AG04450 (cell line): ENCODE results near the gene KCNJ5. TPM values are rescaled to one million over a fixed set of nuclear protein-coding genes. Genes with fewer than 3 reads are reported as not detected.

Source experiments
- CTCF ChIA-PET: fragments of 300-600, 350-600 bp; formaldehyde crosslinking; extraction: SDS; loops from one replicate; lab custom pipeline; 2022; ENCODE audit warnings: antibody characterized with exemption, inconsistent platforms; lab: Charles Lee
- POLR2A ChIA-PET: fragments of 350-600 bp; formaldehyde crosslinking; extraction: SDS; loops from one replicate; lab custom pipeline; 2021; ENCODE audit warnings: antibody characterized with exemption, inconsistent platforms; lab: Yijun Ruan, JAX
- DNase-seq: peaks from one replicate; pipeline ENCODE4 v3.0.0-alpha.2; 2011; ENCODE audit warnings: low read depth, low spot score
- H3K27ac ChIP-seq: one replicate; pipeline ENCODE4 v1.5.1; 2012; ENCODE audit warnings: low read depth, low read length, control low read depth
- H3K27me3 ChIP-seq: one replicate; pipeline ENCODE4 v1.6.0; 2012; ENCODE audit warnings: low read length; ENCODE audit not compliant: control insufficient read depth, insufficient read depth
- H3K4me3 ChIP-seq: 2 replicates; pipeline ENCODE4 v1.5.1; 2011; ENCODE audit warnings: mild to moderate bottlenecking, low read depth, low read length, control low read depth
- H3K9me3 ChIP-seq: 2 replicates; pipeline ENCODE4 v1.5.1; 2012; ENCODE audit warnings: low read length; ENCODE audit not compliant: control insufficient read depth, insufficient read depth
- CTCF ChIP-seq: IDR thresholded peaks from 2 replicates; pipeline ENCODE4 v1.5.1; 2011; ENCODE audit warnings: low read depth, low read length, control low read depth, inconsistent platforms
- polyA plus RNA-seq: library from polyadenylated mRNA; depleted of rRNA; stranded (reverse); fragments of >200 nt; gene quantifications from 2 replicates; pipeline ENCODE4 v1.2.3, GENCODE V29; 2011

KCNJ5 gene
- polyA plus RNA-seq, 1 experiment, result not detected

- ChIA-PET POLR2A (no interaction called here), CTCF (no interaction called here)
- Histone ChIP-seq H3K27me3 (peaks cover 52% of the 10 kb centered on the region), H3K9me3 (no peaks in the 10 kb centered on the region; the same call in 1 of the 2 replicates), H3K27ac (no peak overlapping the region), H3K4me3 (no peak overlapping the region)
- no peak for TF ChIP-seq CTCF
- no peak for DNase-seq
Measured at GRCh38 chr11:128920666-128921065, 29.5 kb downstream of the KCNJ5 start.

- no peak for TF ChIP-seq CTCF
- Histone ChIP-seq H3K27ac (no peak overlapping the region), H3K4me3 (no peak overlapping the region), H3K9me3 (no peaks in the 10 kb centered on the region; the same call in 1 of the 2 replicates), H3K27me3 (peaks cover 52% of the 10 kb centered on the region)
- ChIA-PET POLR2A (no interaction called here), CTCF (no interaction called here)
- DNase-seq, result no peak
Measured at GRCh38 chr11:128921793-128922192, 30.6 kb downstream of the KCNJ5 start.

- no peak overlapping the region for H3K27ac ChIP-seq
- CTCF ChIA-PET, result interaction anchor here (1.0 kb wide), 1 partner anchor 39 kb away, joined by 3 read pairs; no protein-coding TSS in a partner anchor
- TF ChIP-seq CTCF, result no peak
- H3K4me3 ChIP-seq, result no peak overlapping the region
- H3K9me3 ChIP-seq, result no peaks in the 10 kb centered on the region; the same call in 1 of the 2 replicates
- no peak for DNase-seq
- H3K27me3 ChIP-seq, result peaks cover 40% of the 10 kb centered on the region
- POLR2A ChIA-PET, result no interaction called here
Measured at GRCh38 chr11:128924104-128924503, 32.9 kb downstream of the KCNJ5 start.

- no peak for DNase-seq
- POLR2A ChIA-PET, result no interaction called here
Measured at GRCh38 chr11:128924510-128925249, 33.5 kb downstream of the KCNJ5 start.

More at GRCh38 chr11:128924510-128925249, 33.5 kb downstream of the KCNJ5 start:
- no peak for TF ChIP-seq CTCF
- CTCF ChIA-PET, result interaction anchor here (1.0 kb wide), 1 partner anchor 40 kb away, joined by 3 read pairs; no protein-coding TSS in a partner anchor
- H3K27me3 ChIP-seq, result peaks cover 36% of the 10 kb centered on the region
- no peak overlapping the region for H3K27ac ChIP-seq
- no peak overlapping the region for H3K4me3 ChIP-seq
- no peaks in the 10 kb centered on the region; the same call in 1 of the 2 replicates for H3K9me3 ChIP-seq
